ENCODE results near the gene SERBP1. TPM values are rescaled to one million over a fixed set of nuclear protein-coding genes. Genes with fewer than 3 reads are reported as not detected.

SERBP1 gene
- total RNA-seq, 1 donor from 2014 or later = 247 TPM

DNA sequence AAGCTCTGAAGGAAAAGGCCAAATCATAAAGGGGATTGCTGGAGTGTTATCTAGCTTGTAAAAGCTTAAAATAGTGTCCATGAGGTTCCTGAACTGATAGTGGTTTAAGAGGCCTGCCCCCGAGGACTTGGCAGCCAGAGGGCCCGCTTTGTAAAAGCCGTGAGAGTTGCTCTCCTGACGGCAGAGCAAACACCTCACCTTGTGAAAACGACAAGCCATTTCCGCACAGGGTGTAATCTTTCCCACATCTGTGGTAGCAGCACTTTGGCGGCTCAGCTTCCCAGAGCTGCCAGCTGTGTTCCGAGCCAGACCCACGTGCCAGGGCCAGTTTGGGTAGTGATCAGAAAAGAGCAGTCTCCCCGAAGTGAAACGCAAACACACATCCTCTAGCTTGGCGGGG lies 37.0 kb downstream of the SERBP1 start:
- peaks cover 5% of the 10 kb centered on the region for H3K36me3 ChIP-seq (ENCODE audit: control insufficient read depth, insufficient read depth, low read length)
- no peaks in the 10 kb centered on the region for H3K27me3 ChIP-seq (ENCODE audit: control insufficient read depth, insufficient read depth, low read length)
- FAIRE-seq (no peak), DNase-seq (ENCODE audit: low read depth) (no peak)
- TF ChIP-seq, protein P1, sequence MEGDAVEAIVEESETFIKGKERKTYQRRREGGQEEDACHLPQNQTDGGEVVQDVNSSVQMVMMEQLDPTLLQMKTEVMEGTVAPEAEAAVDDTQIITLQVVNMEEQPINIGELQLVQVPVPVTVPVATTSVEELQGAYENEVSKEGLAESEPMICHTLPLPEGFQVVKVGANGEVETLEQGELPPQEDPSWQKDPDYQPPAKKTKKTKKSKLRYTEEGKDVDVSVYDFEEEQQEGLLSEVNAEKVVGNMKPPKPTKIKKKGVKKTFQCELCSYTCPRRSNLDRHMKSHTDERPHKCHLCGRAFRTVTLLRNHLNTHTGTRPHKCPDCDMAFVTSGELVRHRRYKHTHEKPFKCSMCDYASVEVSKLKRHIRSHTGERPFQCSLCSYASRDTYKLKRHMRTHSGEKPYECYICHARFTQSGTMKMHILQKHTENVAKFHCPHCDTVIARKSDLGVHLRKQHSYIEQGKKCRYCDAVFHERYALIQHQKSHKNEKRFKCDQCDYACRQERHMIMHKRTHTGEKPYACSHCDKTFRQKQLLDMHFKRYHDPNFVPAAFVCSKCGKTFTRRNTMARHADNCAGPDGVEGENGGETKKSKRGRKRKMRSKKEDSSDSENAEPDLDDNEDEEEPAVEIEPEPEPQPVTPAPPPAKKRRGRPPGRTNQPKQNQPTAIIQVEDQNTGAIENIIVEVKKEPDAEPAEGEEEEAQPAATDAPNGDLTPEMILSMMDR (IDR thresholded peaks at IDR 0.05; ENCODE audit: insufficient read depth, low read length, severe bottlenecking) = no peak
- no peak overlapping the region for H3K4me3 ChIP-seq (ENCODE audit: low read depth, low read length)

- TF ChIP-seq, protein P1 (IDR thresholded peaks at IDR 0.05; ENCODE audit: insufficient read depth, low read length, severe bottlenecking) = no peak
- no peaks in the 10 kb centered on the region for H3K27me3 ChIP-seq (ENCODE audit: control insufficient read depth, insufficient read depth, low read length)
- no peak for FAIRE-seq
- peaks cover 2% of the 10 kb centered on the region for H3K36me3 ChIP-seq (ENCODE audit: control insufficient read depth, insufficient read depth, low read length)
- no peak overlapping the region for H3K4me3 ChIP-seq (ENCODE audit: low read depth, low read length)
- DNase-seq (ENCODE audit: low read depth) = peak; percentile 85
Measured at GRCh38 chr1:67390041-67390887, 39.9 kb downstream of the SERBP1 start.

- no peak for DNase-seq (ENCODE audit: low read depth)
Measured at GRCh38 chr1:67383999-67384638, 46.1 kb downstream of the SERBP1 start.

GRCh38 chr1:67382292-67382691 lies 47.9 kb downstream of the SERBP1 start:
- TF ChIP-seq, protein P1 (IDR thresholded peaks at IDR 0.05; ENCODE audit: insufficient read depth, low read length, severe bottlenecking) = no peak
- Histone ChIP-seq H3K4me3 (ENCODE audit: low read depth, low read length) (no peak overlapping the region), H3K36me3 (ENCODE audit: control insufficient read depth, insufficient read depth, low read length) (no peaks in the 10 kb centered on the region), H3K27me3 (ENCODE audit: control insufficient read depth, insufficient read depth, low read length) (no peaks in the 10 kb centered on the region)
- peak; percentile 36 for FAIRE-seq
- no peak for DNase-seq (ENCODE audit: low read depth)

More at GRCh38 chr1:67383999-67384638, 46.1 kb downstream of the SERBP1 start:
- no peak overlapping the region for H3K4me3 ChIP-seq (ENCODE audit: low read depth, low read length)
- TF ChIP-seq, protein P1 (IDR thresholded peaks at IDR 0.05; ENCODE audit: insufficient read depth, low read length, severe bottlenecking) = no peak
- FAIRE-seq = no peak
- no peaks in the 10 kb centered on the region for H3K36me3 ChIP-seq (ENCODE audit: control insufficient read depth, insufficient read depth, low read length)
- no peaks in the 10 kb centered on the region for H3K27me3 ChIP-seq (ENCODE audit: control insufficient read depth, insufficient read depth, low read length)

DNA sequence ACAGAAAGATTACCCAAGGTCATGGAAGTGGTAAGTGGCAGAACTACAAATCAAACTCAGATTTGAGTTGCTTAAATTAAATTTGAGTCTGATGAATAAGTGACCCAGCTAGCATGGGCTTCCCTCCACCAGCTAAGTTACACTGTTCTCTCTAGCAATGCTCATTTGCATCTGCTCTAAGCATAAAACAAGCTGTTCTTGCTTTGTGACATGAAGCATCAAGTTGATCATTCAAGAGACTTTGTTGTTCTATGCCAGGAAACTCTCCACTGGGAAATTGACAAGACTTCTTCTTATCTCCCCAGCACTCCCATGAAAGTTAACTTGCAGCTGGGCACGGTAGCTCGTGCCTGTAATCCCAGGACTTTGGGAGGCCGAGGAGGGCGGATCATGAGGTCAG lies 49.0 kb downstream of the SERBP1 start:
- no peaks in the 10 kb centered on the region for H3K36me3 ChIP-seq (ENCODE audit: control insufficient read depth, insufficient read depth, low read length)
- no peak overlapping the region for H3K4me3 ChIP-seq (ENCODE audit: low read depth, low read length)
- DNase-seq (ENCODE audit: low read depth) (no peak), FAIRE-seq (no peak)
- TF ChIP-seq, protein P1 (IDR thresholded peaks at IDR 0.05; ENCODE audit: insufficient read depth, low read length, severe bottlenecking) = no peak
- no peaks in the 10 kb centered on the region for H3K27me3 ChIP-seq (ENCODE audit: control insufficient read depth, insufficient read depth, low read length)
